Body of pancreas (tissue), 4 donors: Measurements from ENCODE around the gene KRTAP4-16. TPM values are rescaled to one million over a fixed set of nuclear protein-coding genes. Genes with fewer than 3 reads are reported as not detected.
"Not testable (repeated sequence)": the region's sequence is repeated elsewhere in the genome, so short reads cannot be mapped to it uniquely, and the experiment has no call there.

ENCODE experiments used
- ATAC-seq: fragments of 150-250 bp; one replicate; pipeline ENCODE4 v1.9.1; 2016
- DNase-seq, 4 donors: peaks; one replicate each; pipeline ENCODE4 v3.0.0-alpha.2; 2019
- H3K27ac ChIP-seq, 4 donors: fragments of 200-600 bp; sonication (generic); 1 replicate in 3 of 4; 2 replicates in 1 of 4; pipeline versions ENCODE4 v1.5.1 to v1.6.1; 2016 to 2019; ENCODE audit warnings: mild to moderate bottlenecking in 1 of 4, mixed read lengths in 1 of 4, moderate library complexity in 1 of 4
- H3K27me3 ChIP-seq, 2 donors: fragments of 200-600 bp; sonication (generic); one replicate each; pipeline ENCODE4 v1.6.0; 2016; ENCODE audit warnings: mild to moderate bottlenecking in 1 of 2
- H3K36me3 ChIP-seq, 2 donors: fragments of 200-600 bp; sonication (generic); replicated peaks in 1 of 2; 2 replicates each; pipeline ENCODE4 v1.5.1; 2016; ENCODE audit warnings: low read depth in 2 of 2; ENCODE audit not compliant: insufficient read depth in 1 of 2
- H3K4me1 ChIP-seq: fragments of 200-600 bp; sonication (generic); one replicate; pipeline ENCODE4 v1.6.0; 2016
- H3K4me3 ChIP-seq, 2 donors: fragments of 200-600 bp; sonication (generic); 1 replicate in 1 of 2; 2 replicates in 1 of 2; pipeline ENCODE4 v1.5.1; 2016 to 2019
- H3K9me3 ChIP-seq, 3 donors: fragments of 200-600 bp; sonication (generic); 1 replicate in 2 of 3; 2 replicates in 1 of 3; pipeline ENCODE4 v1.5.1; 2016
- CTCF ChIP-seq, 7 experiments: fragments of 450-650 bp in 4 of 7; fragments of 200-600 bp in 3 of 7; sonication (generic) in 3 of 7; IDR thresholded peaks; one replicate each; pipeline ENCODE4 v1.5.1; 2016 to 2019; ENCODE audit warnings: antibody characterized with exemption in 7 of 7
- POLR2A ChIP-seq, 3 donors: fragments of 450-650 bp; IDR thresholded peaks; one replicate each; pipeline ENCODE4 v1.6.1; 2016; ENCODE audit warnings: antibody characterized with exemption in 3 of 3, mild to moderate bottlenecking in 2 of 3
- WGBS, 2 donors: methylation state at CpG; one replicate each; pipeline ENCODE4 v1.1.5; 2017; 5-methylcytosine and 5-hydroxymethylcytosine counted together
- intact Hi-C: fragments of 100-400 bp; cut with DNase I; formaldehyde crosslinking; loops from one replicate; pipeline ENCODE4 v1.15.1; 2023
- total RNA-seq, 2 donors: library from RNA; depleted of rRNA; stranded (reverse); fragments of >200 nt; gene quantifications; one replicate each; pipeline ENCODE4 v1.1.0, GENCODE V29; 2016

Gene KRTAP4-16
- total RNA-seq, 2 donors from 2014 or later = not detected

DNA sequence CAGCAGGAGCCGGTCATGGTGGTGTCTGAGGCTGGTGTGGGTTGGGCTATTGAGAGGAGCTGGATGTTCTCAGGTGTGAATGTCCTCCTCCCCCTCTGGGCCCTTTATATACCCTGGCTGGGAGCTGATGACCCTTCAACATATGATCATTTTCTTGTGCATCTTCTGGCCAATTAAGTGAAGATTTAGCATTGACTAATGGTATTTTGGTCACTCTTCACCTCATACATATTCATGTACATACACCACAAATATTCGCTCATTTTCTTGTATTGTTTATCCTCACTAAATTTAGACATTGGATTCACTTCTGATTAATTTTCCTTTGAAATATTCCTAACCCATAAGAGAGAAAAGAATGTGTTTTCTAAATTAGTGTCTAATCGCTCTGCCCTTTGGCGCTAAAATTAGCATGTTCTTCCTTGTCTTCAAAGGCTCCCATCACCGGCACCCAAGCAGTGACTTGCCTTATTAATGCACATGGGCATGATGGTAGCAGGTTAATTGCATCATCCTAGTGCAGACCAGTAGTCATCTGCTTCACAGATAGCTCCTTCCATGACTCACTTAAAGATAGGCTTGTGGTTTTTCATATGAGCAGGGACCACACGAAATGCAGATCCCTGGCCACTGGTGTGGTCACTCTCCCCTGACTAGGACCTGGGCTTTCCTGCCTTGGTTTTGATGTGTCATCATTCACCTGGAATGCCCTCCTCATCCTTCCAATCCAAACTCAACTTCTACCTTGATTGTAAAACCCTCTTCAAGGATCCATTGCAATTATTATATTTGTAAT is 36.0 kb downstream of the KRTAP4-16 start, which contains the start of gene KRTAP2-4:
TSS of gene KRTAP2-4 (minus strand) at position 51 of the 796 bp plus-strand sequence. CDS start at position 17, 34 bp downstream.
- Histone ChIP-seq H3K4me3 (no peak within 1 kb of the TSS), H3K27ac (no peak within 1 kb of the TSS), H3K27me3 (no peaks in the 10 kb centered on the region), H3K4me1 (no peaks in the 10 kb centered on the region), H3K9me3 (no peaks in the 10 kb centered on the region), H3K36me3 (no peaks in the 10 kb centered on the region)
- intact Hi-C loops = no loop called here
- DNase-seq = no peak
- whole genome bisulfite sequencing, 2 donors = 82 to 89% methylated on average over 5 of the region's 6 CpGs
- ATAC-seq = no peak
- TF ChIP-seq POLR2A (IDR thresholded peaks at IDR 0.05) (no peak), CTCF (IDR thresholded peaks at IDR 0.05) (no peak)

DNA sequence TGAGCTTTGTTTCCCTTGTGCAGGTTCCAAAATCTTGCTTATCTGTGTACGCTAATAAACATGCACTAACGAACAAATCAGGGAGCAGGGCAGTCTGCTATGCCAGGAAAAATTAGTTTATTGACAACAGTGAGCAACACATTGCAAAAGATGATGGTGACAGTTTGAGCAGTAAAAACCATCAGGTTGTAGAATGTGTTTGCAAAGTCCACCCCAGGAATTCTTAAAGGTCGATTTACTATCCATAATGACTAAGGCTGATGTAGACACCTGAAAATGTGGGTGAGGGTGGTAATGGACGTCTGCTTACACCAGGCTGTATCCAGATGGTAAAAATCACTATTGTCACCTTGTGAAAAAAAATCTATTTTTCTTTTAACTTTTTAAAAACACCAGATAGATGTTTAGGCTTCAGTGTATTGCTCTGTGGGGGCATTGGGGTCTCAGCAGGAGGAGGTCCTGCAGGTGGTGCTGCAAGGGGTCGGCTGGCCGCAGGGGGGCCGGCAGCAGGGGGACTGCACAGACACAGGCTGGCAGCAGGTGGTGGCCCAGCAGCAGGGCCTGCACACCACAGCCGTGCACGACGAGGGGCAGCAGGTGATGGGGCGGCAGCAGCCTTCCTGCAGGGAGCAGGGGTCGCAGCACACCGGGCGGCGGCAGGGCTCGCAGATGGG is 36.9 kb downstream of the KRTAP4-16 start:
- ATAC-seq, H3K27me3 ChIP-seq, H3K4me1 ChIP-seq, H3K36me3 ChIP-seq, H3K9me3 ChIP-seq, intact Hi-C loops, DNase-seq, H3K27ac ChIP-seq, H3K4me3 ChIP-seq: not testable (repeated sequence)
- WGBS, 2 donors = 44 to 50% methylated on average over 6 to 7 of the region's 16 CpGs

DNA sequence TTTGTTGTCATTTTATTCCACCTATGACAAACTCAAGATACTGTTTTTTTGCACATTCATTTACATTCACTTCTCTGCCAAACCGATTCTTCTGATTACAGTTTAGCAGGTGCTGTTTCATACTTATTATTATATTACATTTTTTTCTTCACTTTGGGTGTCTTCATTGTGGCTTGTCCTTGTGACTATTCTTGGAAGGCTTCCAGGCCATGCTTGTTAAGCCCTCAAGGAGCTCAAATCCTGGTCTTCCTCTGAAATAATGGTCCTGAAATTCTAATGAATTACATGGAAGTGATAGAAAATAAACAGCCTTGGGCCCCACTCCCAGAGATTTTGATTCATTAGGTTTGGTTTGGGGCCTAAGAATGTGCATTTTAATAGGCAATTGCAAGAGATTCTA is 37.7 kb downstream of the KRTAP4-16 start:
- no peaks in the 10 kb centered on the region for H3K9me3 ChIP-seq
- intact Hi-C loops = no loop called here
- TF ChIP-seq POLR2A (IDR thresholded peaks at IDR 0.05) (no peak), CTCF (IDR thresholded peaks at IDR 0.05) (no peak)

GRCh38 chr17:41063449-41063848 is 38.6 kb downstream of the KRTAP4-16 start:
- ATAC-seq = no peak
- Histone ChIP-seq H3K9me3 (no peaks in the 10 kb centered on the region), H3K4me1 (no peaks in the 10 kb centered on the region), H3K4me3 (no peak overlapping the region), H3K27ac (no peak overlapping the region), H3K27me3 (no peaks in the 10 kb centered on the region), H3K36me3 (no peaks in the 10 kb centered on the region)
- 53 to 62% methylated on average over 4 of the region's 4 CpGs for WGBS, 2 donors
- TF ChIP-seq CTCF (IDR thresholded peaks at IDR 0.05) (no peak), POLR2A (IDR thresholded peaks at IDR 0.05) (no peak)
- no peak for DNase-seq
- intact Hi-C loops = no loop called here

More for the DNA sequence above, 37.7 kb downstream of the KRTAP4-16 start:
- Histone ChIP-seq H3K27ac (no peak overlapping the region), H3K4me1 (no peaks in the 10 kb centered on the region), H3K36me3 (no peaks in the 10 kb centered on the region), H3K27me3 (no peaks in the 10 kb centered on the region), H3K4me3 (no peak overlapping the region)
- ATAC-seq = no peak
- no peak for DNase-seq
- WGBS, 2 donors = 64 to 74% methylated on average over 1 of the region's 1 CpG

DNA sequence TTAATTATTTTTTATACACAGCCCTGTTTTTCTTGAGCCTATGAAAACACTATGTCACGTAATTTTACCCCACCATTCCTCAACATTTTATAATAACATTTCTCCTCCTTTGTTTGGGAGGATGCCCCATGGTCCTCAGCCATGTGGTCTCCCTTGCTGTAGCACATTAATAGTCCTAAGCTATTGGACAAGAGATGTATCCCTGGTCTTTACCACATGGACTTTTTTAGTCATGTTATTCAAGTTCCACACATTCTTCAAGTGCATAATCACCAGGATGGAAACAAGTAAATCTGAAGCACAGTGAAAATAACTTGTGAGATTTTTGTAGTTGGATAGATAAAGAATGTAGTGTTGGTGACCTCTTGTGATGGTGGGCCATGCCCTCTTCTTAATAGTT is 40.0 kb downstream of the KRTAP4-16 start:
- 54 to 65% methylated on average over 1 of the region's 1 CpG for WGBS, 2 donors
- H3K9me3 ChIP-seq = peaks cover 0 to 3% (median 0%) of the 10 kb centered on the region in 3 donors
- no peak overlapping the region for H3K4me3 ChIP-seq
- intact Hi-C loops = no loop called here
- DNase-seq (no peak), ATAC-seq (no peak)
- H3K36me3 ChIP-seq = no peaks in the 10 kb centered on the region
- no peaks in the 10 kb centered on the region for H3K4me1 ChIP-seq
- H3K27ac ChIP-seq = no peak overlapping the region
- no peak for TF ChIP-seq POLR2A (IDR thresholded peaks at IDR 0.05)
- no peak for TF ChIP-seq CTCF (IDR thresholded peaks at IDR 0.05)
- no peaks in the 10 kb centered on the region for H3K27me3 ChIP-seq
